Smooth muscle cell (in vitro differentiated cells): ENCODE measurements around the gene CMTR1. TPM values are rescaled to one million over a fixed set of nuclear protein-coding genes. Genes with fewer than 3 reads are reported as not detected.

Experiments used
- DNase-seq: peaks from one replicate; lab custom pipeline; 2025; ENCODE audit not compliant: unreplicated experiment; lab: John Stamatoyannopoulos, UW
- H2AFZ ChIP-seq: fragments of 200-600 bp; sonication (generic); 2 replicates; pipeline ENCODE4 v1.6.0; 2016; ENCODE audit warnings: antibody characterized with exemption, low read depth, mild to moderate bottlenecking
- H3F3A ChIP-seq: fragments of 200-600 bp; sonication (generic); 2 replicates; pipeline ENCODE4 v1.6.0; 2017; ENCODE audit warnings: antibody characterized with exemption, low read depth
- H3K27ac ChIP-seq: fragments of 200-600 bp; sonication (generic); 2 replicates; pipeline ENCODE4 v1.5.1; 2016; ENCODE audit warnings: low read depth, mild to moderate bottlenecking
- H3K27me3 ChIP-seq: fragments of 200-600 bp; sonication (generic); 2 replicates; pipeline ENCODE4 v1.6.1; 2016; ENCODE audit warnings: low read depth, mild to moderate bottlenecking
- H3K36me3 ChIP-seq: fragments of 200-600 bp; sonication (generic); 2 replicates; pipeline ENCODE4 v1.5.1; 2016; ENCODE audit warnings: low read depth
- H3K4me1 ChIP-seq: fragments of 200-600 bp; sonication (generic); 2 replicates; pipeline ENCODE4 v1.5.1; 2016; ENCODE audit warnings: low read depth
- H3K4me2 ChIP-seq: fragments of 200-600 bp; sonication (generic); 2 replicates; pipeline ENCODE4 v1.6.0; 2016; ENCODE audit warnings: mild to moderate bottlenecking
- H3K4me3 ChIP-seq: fragments of 200-600 bp; sonication (generic); 2 replicates; pipeline ENCODE4 v1.5.1; 2016; ENCODE audit warnings: mild to moderate bottlenecking
- H3K79me2 ChIP-seq: fragments of 200-600 bp; sonication (generic); 2 replicates; pipeline ENCODE4 v1.6.0; 2016; ENCODE audit warnings: low read depth, mild to moderate bottlenecking
- H3K9ac ChIP-seq: fragments of 200-600 bp; sonication (generic); 2 replicates; pipeline ENCODE4 v1.6.0; 2016; ENCODE audit warnings: low read depth
- H3K9me3 ChIP-seq: fragments of 200-600 bp; sonication (generic); replicated peaks from 2 replicates; pipeline ENCODE4 v1.5.1; 2016; ENCODE audit warnings: low read depth
- H4K20me1 ChIP-seq: fragments of 200-600 bp; sonication (generic); 2 replicates; pipeline ENCODE4 v1.6.0; 2016; ENCODE audit warnings: low read depth
- CTCF ChIP-seq: fragments of 200-600 bp; sonication (generic); IDR thresholded peaks from 2 replicates; pipeline ENCODE4 v1.5.1; 2017; ENCODE audit warnings: borderline replicate concordance, mild to moderate bottlenecking, antibody characterized with exemption; ENCODE audit not compliant: insufficient read depth, poor library complexity, severe bottlenecking
- WGBS: methylation state at CpG from one replicate; pipeline ENCODE4 v1.1.7; 2016; ENCODE audit warnings: low lambda C conversion rate; 5-methylcytosine and 5-hydroxymethylcytosine counted together
- polyA plus RNA-seq: library from polyadenylated mRNA; unstranded; fragments of >200 nt; fragmentation: Nextera tagmentation; extraction: Ambion mirVana; gene quantifications from 2 replicates; pipeline ENCODE4 v1.2.1, GENCODE V29; 2016
- total RNA-seq: library from RNA; depleted of rRNA; stranded (reverse); fragments of >200 nt; gene quantifications from 2 replicates; pipeline ENCODE4 v1.2.3, GENCODE V29; 2014

CMTR1 gene, protein sequence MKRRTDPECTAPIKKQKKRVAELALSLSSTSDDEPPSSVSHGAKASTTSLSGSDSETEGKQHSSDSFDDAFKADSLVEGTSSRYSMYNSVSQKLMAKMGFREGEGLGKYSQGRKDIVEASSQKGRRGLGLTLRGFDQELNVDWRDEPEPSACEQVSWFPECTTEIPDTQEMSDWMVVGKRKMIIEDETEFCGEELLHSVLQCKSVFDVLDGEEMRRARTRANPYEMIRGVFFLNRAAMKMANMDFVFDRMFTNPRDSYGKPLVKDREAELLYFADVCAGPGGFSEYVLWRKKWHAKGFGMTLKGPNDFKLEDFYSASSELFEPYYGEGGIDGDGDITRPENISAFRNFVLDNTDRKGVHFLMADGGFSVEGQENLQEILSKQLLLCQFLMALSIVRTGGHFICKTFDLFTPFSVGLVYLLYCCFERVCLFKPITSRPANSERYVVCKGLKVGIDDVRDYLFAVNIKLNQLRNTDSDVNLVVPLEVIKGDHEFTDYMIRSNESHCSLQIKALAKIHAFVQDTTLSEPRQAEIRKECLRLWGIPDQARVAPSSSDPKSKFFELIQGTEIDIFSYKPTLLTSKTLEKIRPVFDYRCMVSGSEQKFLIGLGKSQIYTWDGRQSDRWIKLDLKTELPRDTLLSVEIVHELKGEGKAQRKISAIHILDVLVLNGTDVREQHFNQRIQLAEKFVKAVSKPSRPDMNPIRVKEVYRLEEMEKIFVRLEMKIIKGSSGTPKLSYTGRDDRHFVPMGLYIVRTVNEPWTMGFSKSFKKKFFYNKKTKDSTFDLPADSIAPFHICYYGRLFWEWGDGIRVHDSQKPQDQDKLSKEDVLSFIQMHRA
- 20.0 and 21.1 TPM in 2 replicates for total RNA-seq
- 16.2 and 19.3 TPM in 2 replicates for polyA plus RNA-seq

- WGBS = 1% methylated on average over 52 of the region's 61 CpGs
- H3K9me3 ChIP-seq = no peaks in the 10 kb centered on the region
- DNase-seq = peak; percentile 84
- H3K36me3 ChIP-seq = no peaks in the 10 kb centered on the region
- no peak for TF ChIP-seq CTCF
- H3F3A ChIP-seq = no peaks in the 10 kb centered on the region
- H2AFZ ChIP-seq = peak within 1 kb of the TSS; percentile 94
- peak within 1 kb of the TSS; percentile 83 for H3K4me3 ChIP-seq
- H3K9ac ChIP-seq = peak within 1 kb of the TSS; percentile 87
- H3K27me3 ChIP-seq = no peaks in the 10 kb centered on the region
- no peaks in the 10 kb centered on the region for H3K4me1 ChIP-seq
- H3K79me2 ChIP-seq = peaks cover 15% of the 10 kb centered on the region
- H4K20me1 ChIP-seq = no peaks in the 10 kb centered on the region
- peak within 1 kb of the TSS; percentile 63 for H3K27ac ChIP-seq
- H3K4me2 ChIP-seq = peak within 1 kb of the TSS; percentile 95
Measured at GRCh38 chr6:37432916-37433656, at the start of gene CMTR1. TSS of gene CMTR1 (plus strand) at chr6:37433221. CDS start at chr6:37435630, 2,409 bp downstream.

DNA sequence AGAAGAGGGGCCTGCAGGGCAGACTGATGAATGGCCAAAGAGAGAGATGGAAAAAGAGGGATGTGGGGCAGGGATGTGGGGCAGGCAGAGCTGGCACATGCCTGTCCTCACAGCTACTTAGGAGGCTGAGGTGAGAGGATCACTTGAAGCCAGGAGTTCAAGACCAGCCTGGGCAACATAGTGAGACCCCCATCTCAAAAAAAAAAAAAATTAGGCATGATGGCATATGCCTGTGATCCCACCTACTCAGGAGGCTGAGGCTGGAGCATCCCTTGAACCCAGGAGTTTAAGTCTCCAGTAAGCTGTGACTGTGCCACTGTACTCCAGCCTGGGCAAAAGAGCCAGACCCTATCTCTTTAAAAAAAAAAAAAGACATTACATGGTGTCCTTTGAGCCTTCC is 44.4 kb upstream of the CMTR1 start:
- Histone ChIP-seq H3K27ac (no peak overlapping the region), H3K4me3 (no peak overlapping the region), H3F3A (no peaks in the 10 kb centered on the region), H2AFZ (no peak overlapping the region), H3K9ac (no peak overlapping the region), H3K9me3 (no peaks in the 10 kb centered on the region), H4K20me1 (no peaks in the 10 kb centered on the region), H3K27me3 (no peaks in the 10 kb centered on the region), H3K4me1 (no peaks in the 10 kb centered on the region), H3K36me3 (peaks cover 5% of the 10 kb centered on the region), H3K79me2 (no peaks in the 10 kb centered on the region), H3K4me2 (no peak overlapping the region)
- no peak for TF ChIP-seq CTCF
- DNase-seq = no peak

DNA sequence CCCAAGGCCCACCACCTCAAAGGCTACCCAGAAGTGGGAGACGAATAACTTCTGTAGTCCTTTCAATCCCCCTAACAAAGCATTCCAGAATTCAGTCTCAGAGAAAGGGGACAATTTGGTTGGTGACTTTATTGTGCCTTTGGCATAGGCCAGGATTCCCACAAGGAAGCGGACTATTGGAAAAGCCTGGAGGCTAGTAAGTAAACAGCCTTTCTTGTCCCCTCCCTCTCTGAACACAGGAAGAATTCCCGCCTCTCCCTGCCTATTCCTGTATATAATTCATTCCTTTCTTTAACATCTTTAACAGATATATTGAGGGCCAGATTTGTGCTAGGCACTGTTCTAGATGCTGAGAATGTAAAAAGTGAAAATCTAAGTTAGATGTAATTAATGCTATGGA is 43.2 kb upstream of the CMTR1 start:
- H4K20me1 ChIP-seq = no peaks in the 10 kb centered on the region
- no peaks in the 10 kb centered on the region for H3K79me2 ChIP-seq
- H2AFZ ChIP-seq = no peak overlapping the region
- no peak for DNase-seq
- 99% methylated on average over 3 of the region's 3 CpGs for WGBS
- H3K4me3 ChIP-seq = no peak overlapping the region
- no peaks in the 10 kb centered on the region for H3K27me3 ChIP-seq
- no peak overlapping the region for H3K4me2 ChIP-seq
- no peak for TF ChIP-seq CTCF
- H3F3A ChIP-seq = no peaks in the 10 kb centered on the region
- no peak overlapping the region for H3K9ac ChIP-seq
- no peak overlapping the region for H3K27ac ChIP-seq
- no peaks in the 10 kb centered on the region for H3K4me1 ChIP-seq
- no peaks in the 10 kb centered on the region for H3K9me3 ChIP-seq
- H3K36me3 ChIP-seq = peaks cover 5% of the 10 kb centered on the region
